ENCODE data around the gene FN3K.
"Not testable (repeated sequence)": the region's sequence is repeated elsewhere in the genome, so short reads cannot be mapped to it uniquely, and the experiment has no call there.

Gene FN3K

GRCh38 chr17:82736511-82737185, 1.2 kb downstream of the FN3K start:
- in situ Hi-C loops (cut with MboI; ENCODE audit: low sequenced_read_pairs): no loop called here

GRCh38 chr17:82737967-82738877, 2.8 kb downstream of the FN3K start:
- in situ Hi-C loops (cut with MboI; ENCODE audit: low sequenced_read_pairs): no loop called here

GRCh38 chr17:82740906-82741759, 5.7 kb downstream of the FN3K start:
- in situ Hi-C loops (cut with MboI; ENCODE audit: low sequenced_read_pairs): no loop called here

DNA sequence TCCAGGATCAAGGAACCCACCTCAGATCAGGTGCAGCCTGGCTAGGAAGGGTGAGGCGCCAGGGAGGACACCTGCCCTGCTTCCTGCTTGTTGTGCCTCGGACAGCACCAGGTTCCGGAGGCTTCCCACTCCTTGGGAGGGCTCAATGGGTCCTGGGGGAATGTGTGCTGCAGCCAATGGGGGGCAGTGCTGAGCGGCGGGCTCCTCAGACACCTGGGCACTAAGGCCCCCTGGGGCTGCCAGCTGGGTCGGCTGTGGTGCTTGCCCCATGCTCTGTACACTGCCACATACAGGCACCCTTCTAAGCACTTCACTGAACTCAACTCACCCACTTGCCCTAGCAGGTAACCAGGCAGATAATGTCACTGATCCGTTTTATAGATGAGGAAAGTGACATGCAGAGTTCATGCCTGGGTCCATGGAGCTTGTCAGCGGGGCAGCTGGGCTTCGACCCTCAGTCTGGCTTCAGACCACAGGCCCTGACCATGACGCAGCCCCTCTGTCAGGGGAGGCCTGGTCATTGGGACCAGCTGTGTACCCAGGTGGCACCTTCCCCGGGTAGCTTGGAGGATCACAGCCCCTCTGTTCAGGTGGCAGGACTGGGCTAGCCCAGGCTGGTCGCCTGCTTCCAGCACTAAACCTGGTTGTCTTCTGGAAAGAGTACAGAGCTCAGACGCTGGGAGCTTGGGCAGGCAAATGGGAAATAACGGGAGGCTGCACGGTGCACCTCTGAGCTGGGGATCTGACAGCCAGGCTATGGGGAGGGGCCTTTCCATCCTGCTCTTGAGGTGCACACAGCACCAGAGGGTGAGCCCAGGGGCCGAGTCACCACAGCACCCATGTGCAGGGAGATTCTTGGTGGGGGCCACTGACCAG, 8.2 kb downstream of the FN3K start:
- in situ Hi-C loops (cut with MboI; ENCODE audit: low sequenced_read_pairs): no loop called here

DNA sequence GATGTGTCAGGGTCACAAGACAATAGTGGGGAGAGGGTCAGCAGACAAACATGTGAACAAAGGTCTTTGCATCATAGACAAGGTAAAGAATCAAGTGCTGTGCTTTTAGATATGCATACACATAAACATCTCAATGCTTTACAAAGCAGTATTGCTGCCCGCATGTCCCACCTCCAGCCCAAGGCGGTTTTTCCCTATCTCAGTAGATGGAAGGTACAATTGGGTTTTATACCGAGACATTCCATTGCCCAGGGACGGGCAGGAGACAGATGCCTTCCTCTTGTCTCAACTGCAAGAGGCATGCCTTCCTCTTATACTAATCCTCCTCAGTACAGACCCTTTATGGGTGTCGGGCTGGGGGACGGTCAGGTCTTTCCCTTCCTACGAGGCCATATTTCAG, 9.3 kb downstream of the FN3K start:
- in situ Hi-C loops (cut with MboI; ENCODE audit: low sequenced_read_pairs): not testable (repeated sequence)

- in situ Hi-C loops (cut with MboI; ENCODE audit: low sequenced_read_pairs): no loop called here
These were observed 10.1 kb downstream of the FN3K start for GRCh38 chr17:82745524-82745923.

- in situ Hi-C loops (cut with MboI; ENCODE audit: low sequenced_read_pairs): no loop called here
These were observed 13.3 kb downstream of the FN3K start for GRCh38 chr17:82748756-82749155.

DNA sequence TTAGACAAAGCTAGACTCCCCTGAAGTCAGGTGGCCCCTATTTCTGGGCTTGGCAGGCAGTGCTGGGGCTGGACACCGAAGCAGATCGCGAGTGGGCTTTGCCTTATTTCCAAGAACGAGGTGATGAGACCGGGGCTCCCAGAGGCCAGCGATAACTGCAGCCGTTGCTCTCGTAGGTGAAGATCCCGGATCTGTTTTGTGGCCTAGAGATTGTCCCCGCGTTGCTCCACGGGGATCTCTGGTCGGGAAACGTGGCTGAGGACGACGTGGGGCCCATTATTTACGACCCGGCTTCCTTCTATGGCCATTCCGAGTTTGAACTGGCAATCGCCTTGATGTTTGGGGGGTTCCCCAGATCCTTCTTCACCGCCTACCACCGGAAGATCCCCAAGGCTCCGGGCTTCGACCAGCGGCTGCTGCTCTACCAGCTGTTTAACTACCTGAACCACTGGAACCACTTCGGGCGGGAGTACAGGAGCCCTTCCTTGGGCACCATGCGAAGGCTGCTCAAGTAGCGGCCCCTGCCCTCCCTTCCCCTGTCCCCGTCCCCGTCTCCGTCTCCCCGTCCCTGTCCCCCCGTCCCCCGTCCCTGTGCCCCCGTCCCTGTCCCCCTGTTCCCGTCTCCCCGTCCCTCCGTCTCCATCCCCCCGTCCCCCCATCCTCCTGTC, 15.0 kb downstream of the FN3K start:
- in situ Hi-C loops (cut with MboI; ENCODE audit: low sequenced_read_pairs): no loop called here

DNA sequence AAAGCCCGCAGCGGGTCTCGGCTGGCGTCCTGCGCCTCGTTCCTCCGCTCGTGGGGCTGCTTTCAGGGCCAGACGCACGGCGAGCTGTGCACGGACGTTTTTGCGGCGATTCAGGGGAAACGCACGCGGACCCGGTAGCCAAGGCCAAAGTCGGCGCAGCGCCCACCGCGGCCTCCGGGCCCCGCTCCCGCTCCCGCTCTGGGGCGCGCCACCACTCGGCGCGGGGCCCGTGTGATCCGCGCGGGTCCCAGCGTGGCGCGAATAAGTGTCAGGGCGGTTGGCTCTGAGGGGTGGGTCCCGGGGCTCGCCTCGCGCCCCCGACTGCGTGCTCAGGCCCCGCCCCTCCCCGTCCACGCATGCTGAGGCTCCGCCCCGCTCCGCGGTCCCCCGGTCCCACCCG, 15.8 kb downstream of the FN3K start:
- in situ Hi-C loops (cut with MboI; ENCODE audit: low sequenced_read_pairs): no loop called here

- in situ Hi-C loops (cut with MboI; ENCODE audit: low sequenced_read_pairs): no loop called here
These were observed 16.4 kb downstream of the FN3K start, which contains the start of gene TBCD for GRCh38 chr17:82751571-82752370. TSS of gene TBCD (plus strand) at chr17:82752065. CDS start at chr17:82752194, 129 bp downstream.

DNA sequence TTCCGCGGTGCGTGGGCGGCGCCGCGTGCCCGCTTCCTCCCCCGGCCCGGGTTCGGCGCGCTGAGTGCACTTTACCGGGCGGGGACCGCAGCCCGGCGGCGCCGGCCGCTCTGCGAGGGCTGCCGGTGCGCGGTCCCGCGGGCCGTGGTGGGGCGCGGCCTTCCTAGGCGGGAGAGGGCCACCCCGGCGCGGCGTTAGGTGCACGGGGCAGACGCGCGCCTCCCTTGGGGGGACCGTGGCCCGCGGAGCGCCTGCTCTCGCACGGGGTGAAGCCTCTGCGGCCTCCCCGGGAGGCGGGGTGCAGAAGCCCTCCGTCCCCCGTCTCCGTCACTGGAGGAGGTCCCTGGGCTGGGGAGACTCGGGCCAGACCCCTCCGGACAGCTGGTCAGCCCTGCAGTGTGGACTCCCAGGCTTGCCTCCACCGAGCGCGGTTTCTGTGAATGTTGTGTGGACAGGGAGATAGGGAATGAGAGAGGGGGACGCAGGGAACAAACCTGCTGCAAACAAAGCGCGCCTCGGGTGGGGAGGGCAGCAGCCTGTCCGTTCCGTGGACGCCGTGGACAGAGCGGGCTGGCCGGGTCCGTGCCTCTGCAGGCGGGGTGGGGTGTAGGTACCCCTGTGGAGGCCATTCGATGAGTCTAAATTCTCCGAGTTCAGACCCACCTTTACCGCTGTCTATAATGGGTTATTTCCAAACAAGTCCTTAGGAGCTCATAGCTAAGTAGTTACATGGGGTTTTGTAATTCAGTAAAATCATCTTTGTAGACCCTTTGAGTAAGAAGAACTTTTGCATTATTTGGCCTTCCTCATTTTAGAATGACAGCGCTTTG, 17.2 kb downstream of the FN3K start:
- in situ Hi-C loops (cut with MboI; ENCODE audit: low sequenced_read_pairs): no loop called here

DNA sequence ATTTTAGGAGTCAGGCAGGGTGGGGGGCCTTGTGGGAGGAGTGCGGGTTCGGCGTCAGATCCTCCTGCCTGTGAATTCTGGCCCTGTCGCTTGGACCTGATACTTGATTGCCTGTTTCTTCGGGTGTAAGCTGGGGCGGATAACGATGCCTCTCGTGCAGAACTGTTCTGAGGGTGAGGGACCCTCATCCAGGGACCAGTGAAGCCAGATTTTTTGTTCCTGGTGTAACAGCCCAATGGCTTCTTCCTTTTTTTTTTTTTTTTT, 17.7 kb downstream of the FN3K start:
- in situ Hi-C loops (cut with MboI; ENCODE audit: low sequenced_read_pairs): no loop called here

GRCh38 chr17:82754297-82755208, 19.1 kb downstream of the FN3K start:
- in situ Hi-C loops (cut with MboI; ENCODE audit: low sequenced_read_pairs): no loop called here

DNA sequence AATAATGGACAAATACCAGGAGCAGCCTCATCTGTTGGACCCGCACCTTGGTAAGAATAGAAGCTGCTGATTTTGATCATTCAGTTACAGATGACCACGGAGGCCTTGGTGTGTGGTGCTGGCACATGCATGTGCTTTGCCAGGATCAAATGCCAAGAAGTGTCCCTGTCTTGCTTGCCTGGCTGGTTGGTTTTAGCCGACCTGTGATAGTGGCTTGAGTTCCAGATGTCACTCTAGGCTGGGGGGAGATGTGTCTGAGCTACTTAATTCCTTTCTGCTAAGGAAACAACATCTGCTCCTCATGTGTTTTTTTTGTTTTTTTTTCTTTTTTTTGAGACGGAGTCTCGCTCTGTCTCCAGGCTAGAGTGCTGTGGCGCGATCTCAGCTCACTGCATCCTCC, 20.8 kb downstream of the FN3K start:
- in situ Hi-C loops (cut with MboI; ENCODE audit: low sequenced_read_pairs): no loop called here

DNA sequence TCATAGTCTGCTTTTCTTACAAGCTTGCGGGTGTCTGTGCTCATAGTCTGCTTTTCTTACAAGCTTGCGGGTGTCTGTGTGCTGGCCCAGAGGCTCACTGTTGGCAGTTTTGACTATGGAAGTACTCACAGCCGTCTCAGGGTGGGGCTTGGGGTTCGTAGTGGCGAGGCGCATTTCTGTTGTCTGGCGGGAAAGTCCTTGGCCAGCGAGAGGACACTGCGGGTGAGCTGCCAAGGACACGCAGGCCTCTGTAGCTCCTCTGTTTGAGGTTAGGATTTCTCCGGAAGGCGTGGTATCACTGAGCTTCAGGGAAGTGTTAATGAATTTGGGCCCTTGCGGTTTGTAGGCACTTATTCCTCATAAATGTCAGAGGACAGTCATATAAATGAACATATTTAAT, 30.0 kb downstream of the FN3K start:
- in situ Hi-C loops (cut with MboI; ENCODE audit: low sequenced_read_pairs): no loop called here

GRCh38 chr17:82767041-82767754, 31.8 kb downstream of the FN3K start:
- in situ Hi-C loops (cut with MboI; ENCODE audit: low sequenced_read_pairs): no loop called here

DNA sequence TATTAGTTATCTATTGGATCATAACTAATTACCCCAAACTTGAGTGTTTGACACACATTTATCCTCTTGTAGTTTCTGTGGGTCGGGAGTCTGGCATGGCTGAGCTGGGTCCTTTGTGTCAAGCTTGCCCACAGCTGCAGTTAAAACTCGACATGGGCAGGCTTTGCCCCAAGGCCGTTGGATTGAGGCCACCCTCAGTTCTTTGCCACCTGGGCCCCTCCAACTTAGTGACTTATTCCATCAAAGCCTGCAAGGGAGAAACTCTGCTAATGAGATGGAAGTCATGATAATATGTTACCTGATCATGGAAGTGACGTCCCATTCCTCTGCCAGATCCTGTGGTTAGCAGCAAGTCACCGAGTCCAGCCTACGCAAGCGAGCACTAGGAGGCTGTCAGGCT, 33.6 kb downstream of the FN3K start:
- in situ Hi-C loops (cut with MboI; ENCODE audit: low sequenced_read_pairs): no loop called here
